Sigmoid colon (tissue), 7 donors: ENCODE results near the gene CUX1. TPM values are rescaled to one million over a fixed set of nuclear protein-coding genes. Genes with fewer than 3 reads are reported as not detected.

Experiments
- DNase-seq: peaks from one replicate; pipeline ENCODE4 v3.0.0-alpha.2; 2019
- H3K27ac ChIP-seq, 4 donors: fragments of 200-600 bp; sonication (generic); one replicate each; pipeline ENCODE4 v1.5.1; 2016 to 2019; ENCODE audit warnings: mild to moderate bottlenecking in 1 of 4
- H3K27me3 ChIP-seq, 3 donors: fragments of 200-600 bp; sonication (generic); one replicate each; pipeline ENCODE4 v1.5.1; 2019; ENCODE audit warnings: mild to moderate bottlenecking in 1 of 3
- H3K36me3 ChIP-seq, 4 donors: fragments of 200-600 bp; sonication (generic); one replicate each; pipeline ENCODE4 v1.5.1; 2016 to 2019
- H3K4me1 ChIP-seq, 4 donors: fragments of 200-600 bp; sonication (generic); one replicate each; pipeline ENCODE4 v1.5.1; 2017 to 2019
- H3K4me3 ChIP-seq, 4 donors: fragments of 200-600 bp; sonication (generic); one replicate each; pipeline ENCODE4 v1.5.1; 2017 to 2019; ENCODE audit warnings: mild to moderate bottlenecking in 2 of 4, moderate library complexity in 1 of 4
- H3K9me3 ChIP-seq, 4 donors: fragments of 200-600 bp in 3 of 4; sonication (generic) in 3 of 4; one replicate each; pipeline versions ENCODE4 v1.5.1 to v1.6.1; 2013 to 2019
- EP300 ChIP-seq, 4 donors: sonication (generic); formaldehyde crosslinking; IDR thresholded peaks; one replicate each; pipeline ENCODE4 v1.6.1; 2017; ENCODE audit warnings: antibody characterized with exemption in 4 of 4
- POLR2A ChIP-seq, 2 donors: fragments of 450-650 bp; IDR thresholded peaks; one replicate each; pipeline ENCODE4 v1.6.1; 2016; ENCODE audit warnings: antibody characterized with exemption in 2 of 2, mild to moderate bottlenecking in 2 of 2, moderate library complexity in 2 of 2
- POLR2AphosphoS5 ChIP-seq, 4 donors: sonication (generic); formaldehyde crosslinking; IDR thresholded peaks; one replicate each; pipeline ENCODE4 v1.6.1; 2017; ENCODE audit warnings: antibody characterized with exemption in 4 of 4
- WGBS, 2 donors: extraction: QIAGEN DNeasy Blood & Tissue Kit; methylation state at CpG; one replicate each; pipeline ENCODE4 v1.1.7; 2013; 5-methylcytosine and 5-hydroxymethylcytosine counted together
- intact Hi-C: fragments of 100-400 bp; cut with DNase I; formaldehyde crosslinking; loops from one replicate; pipeline ENCODE4 v1.15.1; 2023
- polyA plus RNA-seq, 3 donors: library from polyadenylated mRNA; stranded (reverse); fragments of 200-250 nt; gene quantifications; one replicate each; pipeline ENCODE4 v1.2.3, GENCODE V29; 2013
- total RNA-seq, 4 donors: library from RNA; depleted of rRNA; stranded (reverse); fragments of >200 nt; gene quantifications; one replicate each; pipeline ENCODE4 v1.1.0, GENCODE V29; 2016
- TF ChIP-seq, protein P1 (sequence below), 4 experiments: fragments of 450-650 bp in 3 of 4; fragments of 200-600 bp in 1 of 4; IDR thresholded peaks; one replicate each; pipeline ENCODE4 v1.5.1; 2016 to 2019; ENCODE audit warnings: antibody characterized with exemption in 4 of 4, mild to moderate bottlenecking in 3 of 4, moderate library complexity in 2 of 4
- donor health status: healthy with polysubstance abuse.
- donor health status: Bipolar disorder and iron deficiency.
- donor health status: healthy.

The CUX1 gene
- total and polyA plus RNA-seq, 7 donors, result 46.7 to 127 (median 49.9) TPM

DNA sequence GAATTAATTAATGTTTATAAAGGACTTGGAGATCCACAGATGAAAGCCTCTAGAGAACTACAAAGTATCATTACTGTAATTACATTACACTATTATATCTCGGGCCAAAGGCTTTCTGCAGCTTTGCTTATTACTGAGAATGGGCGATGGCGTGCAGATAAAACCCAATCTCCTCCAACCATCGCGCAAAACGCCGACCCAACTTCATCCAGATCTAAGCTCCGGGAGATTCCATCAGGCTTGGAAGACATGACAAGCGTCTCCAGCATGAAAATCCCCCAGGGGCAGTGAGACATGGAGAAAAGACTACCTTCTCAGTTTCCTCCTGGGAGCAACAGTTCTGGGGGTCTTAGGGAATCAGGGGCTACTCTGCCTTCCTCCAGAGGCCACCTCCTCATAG lies 42.2 kb upstream of the CUX1 start:
- intact Hi-C loops, result no loop called here
- Histone ChIP-seq H3K36me3 (no peaks in the 10 kb centered on the region), H3K27me3 (no peaks in the 10 kb centered on the region), H3K9me3 (no peaks in the 10 kb centered on the region), H3K27ac (no peak overlapping the region), H3K4me1 (no peaks in the 10 kb centered on the region), H3K4me3 (no peak overlapping the region)
- WGBS, 2 donors, result 90 to 95% methylated on average over 9 of the region's 9 CpGs
- TF ChIP-seq EP300 (IDR thresholded peaks at IDR 0.05) (no peak), POLR2AphosphoS5 (IDR thresholded peaks at IDR 0.05) (no peak), POLR2A (IDR thresholded peaks at IDR 0.05) (no peak)
- TF ChIP-seq, protein P1, sequence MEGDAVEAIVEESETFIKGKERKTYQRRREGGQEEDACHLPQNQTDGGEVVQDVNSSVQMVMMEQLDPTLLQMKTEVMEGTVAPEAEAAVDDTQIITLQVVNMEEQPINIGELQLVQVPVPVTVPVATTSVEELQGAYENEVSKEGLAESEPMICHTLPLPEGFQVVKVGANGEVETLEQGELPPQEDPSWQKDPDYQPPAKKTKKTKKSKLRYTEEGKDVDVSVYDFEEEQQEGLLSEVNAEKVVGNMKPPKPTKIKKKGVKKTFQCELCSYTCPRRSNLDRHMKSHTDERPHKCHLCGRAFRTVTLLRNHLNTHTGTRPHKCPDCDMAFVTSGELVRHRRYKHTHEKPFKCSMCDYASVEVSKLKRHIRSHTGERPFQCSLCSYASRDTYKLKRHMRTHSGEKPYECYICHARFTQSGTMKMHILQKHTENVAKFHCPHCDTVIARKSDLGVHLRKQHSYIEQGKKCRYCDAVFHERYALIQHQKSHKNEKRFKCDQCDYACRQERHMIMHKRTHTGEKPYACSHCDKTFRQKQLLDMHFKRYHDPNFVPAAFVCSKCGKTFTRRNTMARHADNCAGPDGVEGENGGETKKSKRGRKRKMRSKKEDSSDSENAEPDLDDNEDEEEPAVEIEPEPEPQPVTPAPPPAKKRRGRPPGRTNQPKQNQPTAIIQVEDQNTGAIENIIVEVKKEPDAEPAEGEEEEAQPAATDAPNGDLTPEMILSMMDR (IDR thresholded peaks at IDR 0.05), result no peak
- no peak for DNase-seq

DNA sequence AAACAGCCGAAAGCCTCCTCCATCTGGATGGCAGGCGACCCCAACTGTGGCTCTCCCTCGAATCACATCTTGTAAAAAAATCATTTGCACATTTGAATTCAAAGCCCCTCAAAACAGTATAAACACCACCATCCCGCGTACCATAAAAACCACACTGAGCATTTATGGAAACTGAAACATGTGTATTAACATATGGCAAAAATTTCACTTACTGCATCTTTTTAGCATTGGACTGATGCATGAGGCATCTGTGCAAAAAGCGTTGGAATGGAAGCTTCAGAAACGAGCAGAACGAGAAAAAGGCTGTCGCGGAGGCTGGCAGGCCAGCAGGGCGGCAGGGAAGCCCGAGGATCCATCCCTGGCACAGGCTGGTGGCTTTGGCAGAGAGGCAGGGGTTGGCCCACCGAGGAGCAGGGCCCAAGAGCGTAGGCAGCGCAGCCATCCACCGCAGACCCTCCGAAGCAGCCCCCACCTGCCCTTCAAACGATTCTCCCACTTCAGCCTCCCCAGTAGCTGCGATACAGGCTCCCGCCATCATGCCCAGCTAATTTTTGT lies 39.3 kb upstream of the CUX1 start:
- no peaks in the 10 kb centered on the region for H3K9me3 ChIP-seq
- no peak for DNase-seq
- no peak overlapping the region for H3K4me3 ChIP-seq
- H3K27me3 ChIP-seq, result no peaks in the 10 kb centered on the region
- no peaks in the 10 kb centered on the region for H3K36me3 ChIP-seq
- TF ChIP-seq POLR2AphosphoS5 (IDR thresholded peaks at IDR 0.05) (no peak), EP300 (IDR thresholded peaks at IDR 0.05) (no peak), POLR2A (IDR thresholded peaks at IDR 0.05) (no peak)
- TF ChIP-seq, protein P1 (IDR thresholded peaks at IDR 0.05), result no peak
- 94% methylated on average over 20 of the region's 20 CpGs for WGBS, 2 donors
- H3K4me1 ChIP-seq, result no peaks in the 10 kb centered on the region
- no peak overlapping the region for H3K27ac ChIP-seq
- intact Hi-C loops, result no loop called here

DNA sequence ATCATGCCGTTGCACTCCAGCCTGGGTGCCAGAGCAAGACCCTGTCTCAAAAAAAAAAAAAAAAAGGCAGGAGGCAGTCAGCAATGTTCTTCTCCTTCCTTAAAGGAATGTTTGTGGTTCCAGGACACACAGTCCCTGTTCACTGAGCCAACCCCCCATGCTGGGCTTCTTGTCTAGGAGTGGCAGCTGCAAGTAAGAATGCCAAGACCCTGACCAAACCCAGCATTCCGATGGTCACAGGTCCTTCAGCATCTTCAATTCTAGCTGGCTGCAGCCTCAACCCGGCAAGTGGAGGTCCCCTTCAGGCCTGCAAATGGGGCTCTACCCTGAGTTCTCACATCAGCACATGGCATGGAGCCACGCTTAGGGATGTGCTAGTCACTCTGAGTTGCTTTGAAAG lies 38.2 kb upstream of the CUX1 start:
- peaks cover 0 to 2% (median under 1%) of the 10 kb centered on the region in 4 donors for H3K4me1 ChIP-seq
- no peaks in the 10 kb centered on the region for H3K9me3 ChIP-seq
- H3K27ac ChIP-seq, result no peak overlapping the region
- no peak for DNase-seq
- intact Hi-C loops, result no loop called here
- TF ChIP-seq EP300 (IDR thresholded peaks at IDR 0.05) (no peak), POLR2AphosphoS5 (IDR thresholded peaks at IDR 0.05) (no peak), POLR2A (IDR thresholded peaks at IDR 0.05) (no peak)
- TF ChIP-seq, protein P1 (IDR thresholded peaks at IDR 0.05), result no peak
- no peaks in the 10 kb centered on the region for H3K36me3 ChIP-seq
- WGBS, 2 donors, result 93 to 94% methylated on average over 4 of the region's 4 CpGs
- H3K27me3 ChIP-seq, result no peaks in the 10 kb centered on the region
- no peak overlapping the region for H3K4me3 ChIP-seq

DNA sequence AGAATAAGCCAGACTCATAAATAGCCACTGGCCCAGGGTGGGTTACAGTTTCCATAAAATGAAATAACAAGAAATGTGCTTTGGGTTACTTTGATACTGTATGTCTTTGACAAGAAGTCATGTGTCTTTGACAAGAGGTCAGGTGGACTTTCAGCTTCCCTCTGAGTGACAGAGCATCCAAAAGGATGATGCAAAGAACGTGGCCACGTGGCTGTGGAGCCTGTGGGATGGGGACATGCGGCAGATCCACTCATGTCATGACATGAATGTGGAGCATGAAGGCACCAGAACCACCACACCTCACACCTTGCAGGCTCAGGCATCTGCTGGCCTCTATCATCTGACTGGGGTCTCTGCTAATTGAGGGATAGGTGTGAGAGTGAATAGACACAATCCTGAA lies 37.1 kb upstream of the CUX1 start:
- TF ChIP-seq, protein P1 (IDR thresholded peaks at IDR 0.05), result no peak
- no peak for TF ChIP-seq POLR2A (IDR thresholded peaks at IDR 0.05)
- TF ChIP-seq EP300 (IDR thresholded peaks at IDR 0.05), result no peak
- TF ChIP-seq POLR2AphosphoS5 (IDR thresholded peaks at IDR 0.05), result no peak
- Histone ChIP-seq H3K9me3 (no peaks in the 10 kb centered on the region), H3K36me3 (no peaks in the 10 kb centered on the region), H3K27ac (no peak overlapping the region), H3K27me3 (no peaks in the 10 kb centered on the region), H3K4me3 (no peak overlapping the region), H3K4me1 (peaks cover 0 to 12% (median 7%) of the 10 kb centered on the region in 4 donors)
- 65 to 75% methylated on average over 3 of the region's 3 CpGs for WGBS, 2 donors
- intact Hi-C loops, result no loop called here
- no peak for DNase-seq

DNA sequence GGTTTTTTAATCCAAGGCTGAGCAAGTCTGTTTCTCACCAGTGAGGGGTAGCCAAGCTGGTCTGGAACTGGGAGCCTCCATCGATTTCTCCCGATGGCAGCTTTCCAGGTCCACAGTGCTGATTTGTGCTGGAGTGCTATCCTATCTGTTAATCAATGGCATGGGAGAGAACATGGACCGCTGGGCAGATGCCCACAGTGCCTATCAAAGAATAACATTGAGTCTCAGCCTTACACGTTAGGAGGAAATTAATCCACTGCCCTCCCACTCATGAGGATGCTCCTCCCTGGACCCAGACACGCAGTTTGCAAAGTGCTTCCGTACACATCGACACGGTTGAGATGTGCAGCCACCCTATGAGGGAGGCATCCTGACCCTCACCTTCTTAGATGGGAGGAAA lies 36.0 kb upstream of the CUX1 start:
- Histone ChIP-seq H3K27me3 (no peaks in the 10 kb centered on the region), H3K9me3 (no peaks in the 10 kb centered on the region), H3K36me3 (no peaks in the 10 kb centered on the region), H3K4me3 (no peak overlapping the region), H3K4me1 (peaks cover 0 to 14% (median 7%) of the 10 kb centered on the region in 4 donors), H3K27ac (no peak overlapping the region)
- no peak for DNase-seq
- no peak for TF ChIP-seq EP300 (IDR thresholded peaks at IDR 0.05)
- TF ChIP-seq, protein P1 (IDR thresholded peaks at IDR 0.05), result no peak
- TF ChIP-seq POLR2A (IDR thresholded peaks at IDR 0.05), result no peak
- no peak for TF ChIP-seq POLR2AphosphoS5 (IDR thresholded peaks at IDR 0.05)
- 85 to 91% methylated on average over 8 of the region's 8 CpGs for WGBS, 2 donors
- intact Hi-C loops, result no loop called here
